C4-2B (cell line): ENCODE data around the gene TRIM14.

Experiments used
- CTCF ChIP-seq: fragments of 450-650 bp; conservative IDR thresholded peaks from 2 replicates; pipeline ENCODE4 v1.5.1; 2017; ENCODE audit warnings: mild to moderate bottlenecking
- ZFX ChIP-seq: fragments of 450-650 bp; IDR thresholded peaks from 2 replicates; pipeline ENCODE4 v1.6.1; 2017

GRCh38 chr9:98040212-98040611 lies 78.8 kb downstream of the TRIM14 start:
- no peak for TF ChIP-seq CTCF
- no peak for TF ChIP-seq ZFX
